Common myeloid progenitor, CD34-positive (primary cell): ENCODE data around the gene ACOXL.

Experiments
- CTCF ChIA-PET: fragments of 350-600 bp; sonication (Branson Sonifier 250); formaldehyde crosslinking; loops from one replicate; lab custom pipeline; 2021; ENCODE audit warnings: antibody characterized with exemption; lab: Charles Lee
- POLR2A ChIA-PET: fragments of 350-600 bp; sonication (Branson Sonifier 250); formaldehyde crosslinking; loops from one replicate; lab custom pipeline; 2021; ENCODE audit warnings: antibody characterized with exemption; lab: Charles Lee
- DNase-seq, 3 donors: peaks; one replicate each; pipeline versions ENCODE4 v3.0.0 to v3.0.0-alpha.2; 2013
- H3K27ac ChIP-seq, 2 experiments: 1 replicate in 1 of 2; 2 replicates in 1 of 2; pipeline ENCODE4 v1.7.0; 2013; ENCODE audit warnings: inconsistent platforms in 2 of 2, low read length in 2 of 2, mild to moderate bottlenecking in 2 of 2, low read depth in 1 of 2, moderate library complexity in 1 of 2; ENCODE audit not compliant: severe bottlenecking in 2 of 2, insufficient read depth in 1 of 2, poor library complexity in 1 of 2
- H3K27me3 ChIP-seq, 5 experiments: replicated peaks in 2 of 5; 1 replicate in 3 of 5; 2 replicates in 2 of 5; pipeline versions ENCODE4 v1.6.1 to v1.7.0; 2013; ENCODE audit warnings: low read length in 4 of 5, mild to moderate bottlenecking in 2 of 5, moderate library complexity in 2 of 5, inconsistent platforms in 1 of 5; ENCODE audit not compliant: insufficient read depth in 5 of 5, control insufficient read depth in 4 of 5
- H3K36me3 ChIP-seq, 4 experiments: 1 replicate in 2 of 4; 2 replicates in 2 of 4; pipeline versions ENCODE4 v1.6.1 to v1.7.0; 2013; ENCODE audit warnings: low read length in 3 of 4, control low read depth in 1 of 4, mild to moderate bottlenecking in 1 of 4; ENCODE audit not compliant: control insufficient read depth in 4 of 4, insufficient read depth in 4 of 4
- H3K4me1 ChIP-seq, 4 experiments: 1 replicate in 3 of 4; 2 replicates in 1 of 4; pipeline versions ENCODE4 v1.6.1 to v1.7.1; 2013; ENCODE audit warnings: low read length in 3 of 4, mild to moderate bottlenecking in 3 of 4, control low read depth in 1 of 4, inconsistent platforms in 1 of 4, moderate library complexity in 1 of 4; ENCODE audit not compliant: control insufficient read depth in 4 of 4, insufficient read depth in 4 of 4; ENCODE audit errors: control extremely low read depth in 1 of 4
- H3K4me3 ChIP-seq, 7 experiments: 1 replicate in 4 of 7; 2 replicates in 3 of 7; pipeline versions ENCODE4 v1.5.1 to v1.7.0; 2013; ENCODE audit warnings: mild to moderate bottlenecking in 7 of 7, low read length in 6 of 7, moderate library complexity in 6 of 7, inconsistent platforms in 2 of 7, low read depth in 2 of 7, control low read depth in 1 of 7; ENCODE audit not compliant: insufficient read depth in 4 of 7, control insufficient read depth in 1 of 7; ENCODE audit errors: extremely low read depth in 1 of 7
- H3K9me3 ChIP-seq, 5 experiments: 1 replicate in 4 of 5; 2 replicates in 1 of 5; pipeline versions ENCODE4 v1.6.1 to v1.7.1; 2013; ENCODE audit warnings: low read length in 4 of 5, mild to moderate bottlenecking in 2 of 5, inconsistent platforms in 1 of 5, low read depth in 1 of 5, moderate library complexity in 1 of 5; ENCODE audit not compliant: control insufficient read depth in 4 of 5, insufficient read depth in 2 of 5; ENCODE audit errors: control extremely low read depth in 1 of 5
- WGBS: methylation state at CpG from one replicate; pipeline ENCODE4 v1.1.5; 2013; ENCODE audit not compliant: insufficient coverage; 5-methylcytosine and 5-hydroxymethylcytosine counted together

Gene ACOXL

GRCh38 chr2:110904779-110905148, 172.4 kb downstream of the ACOXL start:
- DNase-seq = no peak
- Histone ChIP-seq H3K36me3 (no peaks in the 10 kb centered on the region), H3K9me3 (peaks cover 0 to 6% (median 0%) of the 10 kb centered on the region in 5 experiments), H3K4me1 (peaks cover 0 to 10% (median 4%) of the 10 kb centered on the region in 4 experiments), H3K27ac (no peak overlapping the region), H3K27me3 (no peaks in the 10 kb centered on the region), H3K4me3 (no peak overlapping the region)
- POLR2A ChIA-PET = no interaction called here
- CTCF ChIA-PET = no interaction called here
- WGBS = 100% methylated on average over 3 of the region's 3 CpGs

DNA sequence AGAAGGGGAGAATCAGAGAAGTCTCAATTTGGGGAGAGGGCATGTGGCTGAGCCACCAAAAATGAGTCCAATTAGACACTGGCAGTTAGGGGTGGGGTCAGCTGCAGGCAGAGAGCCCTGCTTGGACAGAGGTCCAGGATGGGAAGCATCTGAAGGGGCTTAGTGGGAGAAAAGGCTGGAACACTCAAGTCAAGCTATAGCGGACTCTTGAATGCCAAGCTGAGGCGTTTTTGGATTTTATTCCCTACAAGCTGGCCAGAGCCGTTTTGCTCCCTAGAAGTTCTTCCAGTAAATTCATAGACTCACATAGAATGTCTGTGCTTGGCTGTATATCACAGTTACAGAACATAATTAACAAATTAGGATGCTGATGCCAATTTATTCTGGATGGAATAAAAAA, 172.8 kb downstream of the ACOXL start:
- no peaks in the 10 kb centered on the region for H3K36me3 ChIP-seq
- POLR2A ChIA-PET = no interaction called here
- H3K27me3 ChIP-seq = no peaks in the 10 kb centered on the region
- H3K4me1 ChIP-seq = peaks cover 0 to 10% (median 4%) of the 10 kb centered on the region in 4 experiments
- 88% methylated on average over 3 of the region's 3 CpGs for WGBS
- no peak overlapping the region for H3K27ac ChIP-seq
- H3K9me3 ChIP-seq = peaks cover 0 to 6% (median 0%) of the 10 kb centered on the region in 5 experiments
- no peak for DNase-seq
- CTCF ChIA-PET = no interaction called here
- no peak overlapping the region for H3K4me3 ChIP-seq

DNA sequence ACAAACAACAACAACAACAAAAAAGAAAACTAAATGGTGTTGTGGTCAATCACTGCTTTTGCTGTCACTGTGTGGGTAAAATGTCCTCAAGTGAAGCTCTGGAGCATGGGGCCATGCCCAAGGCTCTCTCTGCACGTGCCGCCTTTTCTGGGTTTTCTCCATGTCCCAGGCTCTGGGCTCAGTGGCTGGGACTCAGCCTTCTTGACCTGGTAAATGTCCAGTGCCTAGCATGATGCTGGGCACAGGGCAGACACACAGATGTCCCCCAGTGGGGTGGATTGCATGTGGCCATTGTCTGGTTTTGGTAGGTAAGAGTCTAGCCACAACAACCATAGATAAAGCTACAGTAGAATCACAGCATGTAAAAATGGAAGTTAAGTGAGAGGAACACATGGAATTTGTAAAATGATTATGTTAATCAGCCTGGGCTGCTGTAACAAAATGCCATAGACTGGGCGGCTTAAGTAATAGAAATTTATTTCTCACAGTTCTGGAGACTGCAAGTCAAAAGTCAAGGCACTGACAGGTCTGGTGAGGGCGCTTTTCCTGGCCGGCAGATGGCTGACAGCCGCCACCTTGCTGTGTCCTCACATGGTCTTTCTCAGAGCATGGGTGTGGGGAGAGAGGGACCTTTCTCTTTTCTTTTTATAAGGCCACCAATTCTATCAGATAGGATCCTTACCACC, 174.4 kb downstream of the ACOXL start:
- ChIA-PET CTCF (no interaction called here), POLR2A (no interaction called here)
- Histone ChIP-seq H3K27me3 (no peaks in the 10 kb centered on the region), H3K36me3 (no peaks in the 10 kb centered on the region), H3K27ac (no peak overlapping the region), H3K9me3 (peaks cover 0 to 12% (median 0%) of the 10 kb centered on the region in 5 experiments), H3K4me1 (peaks cover 0 to 10% (median 4%) of the 10 kb centered on the region in 4 experiments), H3K4me3 (no peak overlapping the region)
- 96% methylated on average over 4 of the region's 6 CpGs for WGBS
- no peak for DNase-seq

DNA sequence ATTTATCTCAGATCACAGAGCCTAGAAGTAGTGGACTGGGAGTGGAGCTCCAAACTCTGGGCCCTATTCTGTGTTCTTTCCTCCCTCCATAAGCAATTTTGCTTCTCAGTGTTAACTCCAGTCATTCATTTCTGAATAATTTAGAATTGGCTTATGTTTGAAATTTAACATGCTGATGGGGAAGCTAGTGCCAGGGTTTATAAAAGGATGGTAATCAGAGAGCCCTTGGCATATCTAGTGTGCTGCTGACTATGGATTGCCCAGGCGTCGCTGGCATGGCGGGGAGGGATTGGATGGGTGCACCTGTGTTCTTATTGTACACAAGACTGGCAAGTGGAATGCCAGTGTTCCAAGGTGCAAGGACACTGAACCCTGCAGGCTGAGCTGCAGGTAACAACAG, 177.1 kb downstream of the ACOXL start:
- ChIA-PET CTCF (no interaction called here), POLR2A (no interaction called here)
- 93% methylated on average over 3 of the region's 3 CpGs for WGBS
- no peak overlapping the region for H3K4me3 ChIP-seq
- H3K4me1 ChIP-seq = no peaks in the 10 kb centered on the region
- no peak for DNase-seq
- no peaks in the 10 kb centered on the region for H3K27me3 ChIP-seq
- peaks cover 0 to 8% (median 0%) of the 10 kb centered on the region in 5 experiments for H3K9me3 ChIP-seq
- no peaks in the 10 kb centered on the region for H3K36me3 ChIP-seq
- H3K27ac ChIP-seq = no peak overlapping the region

GRCh38 chr2:110910423-110910822, 178.1 kb downstream of the ACOXL start:
- Histone ChIP-seq H3K27ac (no peak overlapping the region), H3K36me3 (no peaks in the 10 kb centered on the region), H3K4me3 (no peak overlapping the region), H3K9me3 (peaks cover 0 to 7% (median 0%) of the 10 kb centered on the region in 5 experiments), H3K27me3 (no peaks in the 10 kb centered on the region), H3K4me1 (no peaks in the 10 kb centered on the region)
- ChIA-PET CTCF (no interaction called here), POLR2A (no interaction called here)
- no peak for DNase-seq
- WGBS = no CpG with 5 or more reads among the region's 1 CpG

DNA sequence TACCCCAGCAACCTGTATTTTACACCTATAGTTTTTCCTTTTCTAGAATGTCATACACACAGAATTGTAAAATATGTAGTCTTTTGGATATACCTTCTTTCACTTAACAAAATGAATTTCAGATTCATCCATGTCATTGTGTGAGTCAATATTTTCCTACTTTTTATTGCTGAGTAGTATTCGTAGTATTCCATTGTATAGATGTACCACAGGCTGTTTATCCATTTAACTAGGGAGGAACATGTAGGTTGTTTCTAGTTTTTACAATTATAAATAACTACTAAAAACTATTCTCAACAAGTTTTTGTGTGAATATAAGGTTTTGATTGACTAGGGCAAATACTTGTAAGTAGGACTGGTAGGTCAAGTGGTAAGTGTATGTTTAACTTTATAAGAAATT, 187.4 kb downstream of the ACOXL start:
- POLR2A ChIA-PET = no interaction called here
- Histone ChIP-seq H3K4me1 (no peaks in the 10 kb centered on the region), H3K4me3 (no peak overlapping the region), H3K27ac (no peak overlapping the region), H3K9me3 (peaks cover 0 to 5% (median 0%) of the 10 kb centered on the region in 5 experiments), H3K27me3 (no peaks in the 10 kb centered on the region), H3K36me3 (no peaks in the 10 kb centered on the region)
- CTCF ChIA-PET = no interaction called here
- no peak for DNase-seq
- WGBS = no CpG with 5 or more reads among the region's 1 CpG

DNA sequence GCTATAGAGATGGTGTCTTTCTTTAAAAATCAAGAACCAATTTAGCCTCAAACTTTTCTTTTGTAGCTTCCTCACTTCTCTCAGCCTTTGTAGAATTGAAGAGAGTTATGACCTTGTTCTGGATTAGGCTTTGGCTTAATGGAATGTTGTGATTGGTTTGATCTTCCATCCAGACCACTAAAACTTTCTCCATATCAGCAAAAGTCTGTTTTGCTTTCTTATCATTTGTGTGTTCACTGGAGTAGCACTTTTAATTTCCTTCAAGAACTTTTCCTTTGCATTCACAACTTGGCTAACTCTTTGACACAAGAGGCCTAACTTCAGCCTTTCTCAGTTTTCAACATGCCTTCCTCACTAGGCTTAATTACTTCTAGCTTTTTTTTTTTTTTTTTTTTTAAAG, 193.1 kb downstream of the ACOXL start:
- Histone ChIP-seq H3K4me1 (no peaks in the 10 kb centered on the region), H3K4me3 (no peak overlapping the region), H3K36me3 (no peaks in the 10 kb centered on the region), H3K9me3 (peaks cover 0 to 14% (median 8%) of the 10 kb centered on the region in 5 experiments), H3K27me3 (no peaks in the 10 kb centered on the region), H3K27ac (no peak overlapping the region)
- ChIA-PET CTCF (no interaction called here), POLR2A (no interaction called here)
- DNase-seq = no peak
